NOMO-1 (cell line): ENCODE measurements around the gene FMN1.

ENCODE experiments used
- DNase-seq, 2 experiments: peaks; one replicate each; lab custom pipeline; 2025; ENCODE audit not compliant: unreplicated experiment in 2 of 2; lab: John Stamatoyannopoulos, UW

Gene FMN1

GRCh38 chr15:33126559-33127290 lies 67.8 kb downstream of the FMN1 start:
- DNase-seq: peak; percentile 31 to 38

GRCh38 chr15:33125894-33126537 lies 68.5 kb downstream of the FMN1 start:
- DNase-seq: no peak

DNA sequence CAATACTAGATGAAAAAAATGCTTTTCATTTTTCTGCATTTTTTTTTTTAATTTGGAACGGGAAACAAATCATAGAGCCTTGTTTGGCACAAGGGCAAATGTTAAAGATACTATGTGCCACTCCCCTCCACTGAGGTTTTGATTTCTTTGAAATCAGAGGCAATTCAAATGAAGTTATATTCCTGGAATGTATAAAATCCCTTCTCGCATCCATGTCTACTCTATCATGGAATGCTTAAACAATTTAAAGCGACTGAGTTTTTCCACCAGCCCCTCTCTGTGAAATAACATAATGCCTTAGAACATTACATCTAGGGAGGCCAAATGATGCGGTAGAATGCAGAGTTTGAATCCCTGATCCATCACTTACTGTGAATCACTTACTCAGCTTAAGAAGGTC lies 69.7 kb downstream of the FMN1 start:
- DNase-seq: no peak

GRCh38 chr15:33124279-33124678 lies 70.2 kb downstream of the FMN1 start:
- no peak for DNase-seq

- DNase-seq: no peak
These were observed 74.6 kb downstream of the FMN1 start for GRCh38 chr15:33119865-33120264.

DNA sequence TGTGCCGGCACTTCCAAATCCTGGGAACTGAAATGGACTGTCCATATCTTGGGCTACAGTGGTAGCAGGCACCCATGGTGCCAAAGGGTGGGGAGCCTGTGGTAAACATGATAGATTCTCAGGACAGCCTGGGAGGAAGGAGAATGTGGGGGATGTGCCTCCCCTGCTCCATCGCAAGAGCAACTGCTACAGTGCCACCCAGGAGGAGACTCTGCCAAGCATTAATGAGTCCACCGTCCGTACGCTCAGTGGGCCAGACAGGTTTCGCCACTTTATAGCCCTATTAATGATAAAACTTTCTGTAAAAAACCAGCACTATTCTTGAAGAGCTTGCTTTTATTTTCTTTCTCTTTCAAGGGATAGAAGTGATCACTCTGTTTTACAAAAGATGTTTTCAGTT lies 75.2 kb downstream of the FMN1 start:
- DNase-seq: no peak

DNA sequence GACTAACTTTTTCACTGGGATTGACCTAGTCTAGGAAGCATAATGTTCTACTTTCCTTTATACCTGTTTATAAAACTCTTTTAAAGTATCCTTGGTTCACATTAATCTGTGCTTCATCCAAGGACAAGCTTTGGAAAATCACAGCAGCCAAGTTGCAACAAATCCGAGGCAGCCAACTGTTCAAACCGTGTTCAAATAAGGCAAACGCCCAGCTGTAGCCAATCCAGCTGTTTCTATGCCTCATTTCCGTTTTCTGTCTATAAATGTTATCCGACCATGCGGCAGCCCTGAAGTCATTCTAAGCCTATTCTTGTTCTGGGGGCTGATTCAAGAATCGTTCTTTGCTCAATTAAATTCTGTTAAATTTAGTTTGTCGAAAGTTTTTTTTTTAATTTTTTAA lies 78.3 kb downstream of the FMN1 start:
- no peak for DNase-seq

DNA sequence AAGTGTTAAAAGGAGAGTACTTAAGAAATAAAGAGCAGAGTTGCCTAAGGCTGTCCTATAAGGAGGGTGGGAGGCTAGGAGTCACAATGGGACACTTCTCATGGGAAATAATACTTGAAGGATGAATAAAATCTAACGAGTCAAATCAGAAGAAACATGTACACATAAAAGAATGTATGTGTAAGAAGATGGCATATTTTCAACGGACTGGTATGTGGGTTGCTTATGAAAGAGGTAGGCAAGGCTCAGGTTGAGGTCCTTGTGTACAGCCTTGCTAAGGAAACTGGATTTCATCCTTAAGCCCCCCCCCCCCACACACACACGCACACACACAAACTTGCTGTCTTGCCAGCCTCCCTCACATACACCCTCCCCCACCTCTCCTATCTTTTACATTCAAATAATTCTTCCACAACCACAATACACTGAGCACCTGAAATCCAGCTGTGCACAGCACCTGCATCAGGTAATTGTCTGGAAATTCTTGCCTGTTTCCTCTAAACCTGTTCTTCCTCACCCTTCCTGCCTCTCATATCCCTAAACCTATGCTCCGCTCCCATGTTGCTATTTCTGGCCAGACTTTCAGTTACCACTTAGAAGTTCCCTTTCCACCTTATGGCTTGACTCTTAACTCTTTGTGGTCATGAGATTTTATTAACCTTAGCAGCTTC lies 79.2 kb downstream of the FMN1 start:
- DNase-seq: no peak

GRCh38 chr15:33114374-33114717 lies 80.2 kb downstream of the FMN1 start:
- DNase-seq: no peak

GRCh38 chr15:33113666-33114373 lies 80.7 kb downstream of the FMN1 start:
- no peak for DNase-seq

DNA sequence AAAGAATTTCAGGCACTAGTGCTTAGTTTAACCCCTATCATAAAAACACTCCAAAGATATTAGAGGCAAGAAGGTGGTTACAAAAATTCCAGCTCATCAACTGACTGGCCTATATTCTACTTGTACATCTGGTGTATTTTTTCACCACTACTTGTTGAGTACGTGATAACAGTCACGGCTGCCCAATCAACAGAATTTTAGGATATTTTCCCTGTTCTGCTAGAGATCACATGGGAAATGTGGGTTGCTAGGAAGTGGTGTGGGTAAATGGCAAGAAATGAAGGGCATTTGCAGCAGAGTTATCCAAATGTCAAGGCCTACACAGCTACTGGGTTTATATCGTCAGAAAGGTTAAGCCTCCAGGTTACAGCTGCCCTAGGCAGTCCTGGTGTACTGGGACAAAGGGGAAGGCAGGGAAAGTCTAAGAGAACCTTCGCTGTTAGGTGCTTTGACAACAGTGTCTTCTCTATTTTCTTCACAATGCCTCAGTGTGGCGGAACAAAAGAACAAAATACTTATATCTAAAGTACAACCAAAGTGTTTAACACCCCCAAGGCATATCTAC lies 81.9 kb downstream of the FMN1 start:
- no peak for DNase-seq

- no peak for DNase-seq
These were observed 83.5 kb downstream of the FMN1 start for GRCh38 chr15:33111041-33111451.

DNA sequence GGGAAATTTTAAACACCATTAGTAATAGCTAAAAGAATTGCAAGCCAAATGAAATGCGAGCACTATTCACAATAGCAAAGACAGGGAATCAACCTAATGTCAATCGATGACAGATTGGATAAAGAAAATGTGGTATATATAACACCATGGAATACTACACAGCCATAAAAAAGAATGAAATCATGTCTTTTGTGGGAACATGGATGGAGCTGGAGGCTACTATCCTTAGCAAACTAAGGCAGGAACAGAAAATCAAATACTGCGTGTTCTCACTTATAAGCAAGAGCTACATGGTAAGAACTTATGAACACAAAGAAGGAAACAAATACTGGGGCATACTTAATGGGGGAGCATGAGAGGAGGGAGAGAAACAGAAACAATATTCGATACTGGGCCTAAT lies 85.2 kb downstream of the FMN1 start:
- no peak for DNase-seq

- no peak for DNase-seq
These were observed 86.0 kb downstream of the FMN1 start for GRCh38 chr15:33108518-33108917.

DNA sequence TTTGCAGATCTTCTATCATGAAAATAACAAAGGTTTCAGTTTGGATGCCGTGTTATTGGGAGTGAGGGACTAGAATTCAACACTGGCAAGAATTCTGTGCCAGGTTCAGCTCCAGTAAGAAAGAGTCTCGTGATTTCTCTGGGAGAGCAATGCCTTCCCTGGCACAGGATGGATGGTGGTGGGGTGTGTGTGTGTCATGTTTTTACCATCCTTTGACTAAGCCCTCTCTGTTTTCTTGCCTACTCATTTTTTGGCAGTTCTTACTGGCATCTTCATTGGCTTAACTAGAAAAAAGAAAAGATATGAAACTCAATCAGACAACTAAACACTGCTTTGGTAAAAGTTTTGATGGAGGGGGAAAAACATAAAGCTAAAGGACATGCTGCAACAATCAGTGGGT lies 86.6 kb downstream of the FMN1 start:
- no peak for DNase-seq

DNA sequence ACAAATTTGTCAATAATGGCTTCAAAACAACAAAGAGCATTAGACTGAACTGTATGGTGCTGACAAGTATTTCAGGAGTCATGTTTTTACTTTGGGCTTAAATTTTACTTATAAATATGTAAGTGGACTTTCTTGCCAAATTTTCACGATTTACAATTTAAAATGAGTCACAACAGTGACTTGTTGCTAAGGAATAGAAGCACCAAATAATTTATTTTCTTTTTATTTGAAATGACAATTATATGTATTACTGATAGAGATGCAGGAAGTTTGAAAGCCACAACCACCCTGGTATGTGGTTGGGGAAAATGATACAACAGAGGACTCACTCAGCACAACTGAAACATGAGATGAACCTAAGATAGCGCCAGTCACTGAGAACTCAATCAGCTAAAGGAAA lies 90.3 kb downstream of the FMN1 start:
- peak in 1 of 2 experiments; percentile 21 for DNase-seq

- DNase-seq: no peak
These were observed 93.5 kb downstream of the FMN1 start for GRCh38 chr15:33101036-33101435.

DNA sequence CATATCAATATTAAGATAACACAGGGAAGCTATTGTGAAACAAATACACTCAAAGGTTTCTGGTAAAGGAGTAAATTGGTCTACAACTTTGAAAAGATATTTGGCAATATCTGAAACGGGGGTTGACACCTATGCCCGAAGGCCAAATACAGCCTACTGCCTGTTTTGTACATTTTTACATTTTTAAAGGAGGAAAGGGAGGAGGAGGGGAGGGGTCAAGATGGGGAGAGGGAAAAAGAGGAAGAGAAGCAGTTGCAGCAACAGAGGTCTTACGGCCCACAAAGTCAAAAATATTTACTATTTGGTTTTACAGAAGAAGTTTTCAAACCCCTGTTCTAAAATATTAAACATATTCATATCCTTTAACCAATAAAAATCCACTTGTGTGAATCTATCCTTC lies 94.2 kb downstream of the FMN1 start:
- peak; percentile 35 to 49 for DNase-seq

- no peak for DNase-seq
These were observed 94.8 kb downstream of the FMN1 start for GRCh38 chr15:33099739-33100138.

GRCh38 chr15:33099213-33099612 lies 95.3 kb downstream of the FMN1 start:
- no peak for DNase-seq
